Measurements from ENCODE around the gene RXRA. TPM values are rescaled to one million over a fixed set of nuclear protein-coding genes. Genes with fewer than 3 reads are reported as not detected.

The RXRA gene
- total RNA-seq, 1 experiment from 2014 or later = 15.7 TPM

DNA sequence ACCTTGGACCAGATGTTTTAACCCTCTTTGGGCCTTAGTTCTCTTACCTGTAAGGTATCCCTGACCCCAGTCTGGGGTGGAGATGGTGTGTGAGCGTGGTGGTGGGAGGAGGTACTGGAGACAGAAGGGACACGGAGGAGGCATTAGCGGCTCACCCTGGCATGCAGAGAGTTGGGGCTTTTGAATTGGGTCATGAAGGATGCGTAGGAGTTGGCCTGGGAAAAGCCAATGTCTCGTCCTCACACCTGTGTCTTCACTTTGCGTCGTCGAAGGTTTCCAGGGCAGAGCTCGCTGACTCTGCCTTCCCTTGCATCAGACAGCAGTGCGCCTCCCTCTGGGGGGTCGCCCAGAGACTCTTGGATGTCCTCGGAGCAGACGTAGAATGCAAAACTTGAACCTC, 11.2 kb downstream of the RXRA start:
- Histone ChIP-seq H3K36me3 (no peaks in the 10 kb centered on the region), H3K9me3 (replicated peaks) (no peaks in the 10 kb centered on the region), H3K27me3 (replicated peaks) (no peaks in the 10 kb centered on the region), H3K4me3 (no peak overlapping the region), H3K27ac (no peak overlapping the region), H3K4me1 (replicated peaks) (peaks cover 7% of the 10 kb centered on the region; the same call in 1 of the 2 replicates)
- DNase-seq (ENCODE audit: low read depth in 1 of 2, low spot score in 2 of 2) = no peak

GRCh38 chr9:134338394-134339182, 12.3 kb downstream of the RXRA start:
- Histone ChIP-seq H3K4me1 (replicated peaks) (peaks cover 7% of the 10 kb centered on the region; the same call in 1 of the 2 replicates), H3K4me3 (no peak overlapping the region), H3K36me3 (no peaks in the 10 kb centered on the region), H3K27ac (no peak overlapping the region), H3K27me3 (replicated peaks) (no peaks in the 10 kb centered on the region), H3K9me3 (replicated peaks) (no peaks in the 10 kb centered on the region)
- no peak for DNase-seq (ENCODE audit: low read depth in 1 of 2, low spot score in 2 of 2)

GRCh38 chr9:134339183-134339806, 13.0 kb downstream of the RXRA start:
- Histone ChIP-seq H3K4me3 (no peak overlapping the region), H3K36me3 (no peaks in the 10 kb centered on the region), H3K4me1 (replicated peaks) (peaks cover 7% of the 10 kb centered on the region; the same call in 1 of the 2 replicates), H3K9me3 (replicated peaks) (no peaks in the 10 kb centered on the region), H3K27ac (no peak overlapping the region), H3K27me3 (replicated peaks) (no peaks in the 10 kb centered on the region)
- no peak for DNase-seq (ENCODE audit: low read depth in 1 of 2, low spot score in 2 of 2)

DNA sequence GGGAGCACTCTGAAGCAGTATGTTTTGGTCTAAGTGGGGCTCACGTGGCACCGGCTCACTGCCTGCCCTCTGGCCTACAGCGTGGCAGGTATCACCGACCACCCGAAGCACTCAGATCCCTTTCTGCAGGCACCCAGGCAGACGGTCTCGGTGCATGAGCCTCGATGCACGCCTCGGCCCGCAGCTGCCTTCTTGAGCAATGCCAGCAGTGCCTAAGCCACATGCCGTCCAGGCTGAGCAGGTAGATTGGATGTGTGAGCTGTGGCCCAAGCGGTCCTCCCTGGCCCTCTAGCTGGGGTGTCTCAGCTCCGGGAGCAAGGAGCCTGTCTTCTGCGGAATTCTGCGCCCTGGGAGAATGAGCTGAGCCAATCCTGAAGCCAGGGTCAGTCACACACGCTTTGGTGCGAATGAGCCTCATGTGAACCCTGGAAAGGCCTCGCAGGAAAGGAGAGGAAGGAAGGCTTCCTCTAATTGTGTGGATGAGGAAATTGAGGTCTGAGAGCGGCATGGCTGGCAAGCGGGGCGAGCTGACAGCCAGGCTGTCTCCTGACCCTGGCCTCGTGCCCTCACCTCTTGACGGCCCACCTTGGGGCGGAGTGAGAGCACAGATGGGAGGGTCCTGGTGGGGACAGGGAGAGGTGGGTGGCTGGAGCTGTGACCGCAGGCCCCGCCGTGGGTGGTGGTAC, 14.4 kb downstream of the RXRA start:
- Histone ChIP-seq H3K36me3 (no peaks in the 10 kb centered on the region), H3K27ac (no peak overlapping the region), H3K4me3 (no peak overlapping the region), H3K4me1 (replicated peaks) (no peaks in the 10 kb centered on the region), H3K27me3 (replicated peaks) (no peaks in the 10 kb centered on the region), H3K9me3 (replicated peaks) (no peaks in the 10 kb centered on the region)
- DNase-seq (ENCODE audit: low read depth in 1 of 2, low spot score in 2 of 2) = no peak

DNA sequence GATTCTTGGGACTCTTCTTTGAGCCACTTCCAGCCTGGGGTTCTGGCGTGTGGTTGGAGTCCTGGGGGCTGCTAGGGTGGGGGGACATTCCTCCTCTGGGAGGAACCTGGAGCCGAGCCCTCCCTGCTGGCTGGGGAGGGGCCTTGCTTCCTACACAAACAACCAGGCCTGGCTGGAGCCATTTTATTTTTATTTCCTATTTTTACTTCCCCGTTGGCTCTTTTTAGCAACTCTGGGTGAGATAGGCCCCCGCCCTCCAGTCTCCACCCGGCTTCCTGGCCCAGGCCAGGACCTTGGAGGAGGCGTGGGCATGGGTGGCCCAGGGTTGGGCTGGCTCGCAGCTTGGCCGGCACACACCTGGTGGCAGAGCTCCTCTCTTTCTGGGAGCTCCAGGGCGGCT, 15.1 kb downstream of the RXRA start:
- H3K27ac ChIP-seq = no peak overlapping the region
- no peaks in the 10 kb centered on the region for H3K36me3 ChIP-seq
- no peaks in the 10 kb centered on the region for H3K27me3 ChIP-seq (replicated peaks)
- no peaks in the 10 kb centered on the region for H3K9me3 ChIP-seq (replicated peaks)
- no peaks in the 10 kb centered on the region for H3K4me1 ChIP-seq (replicated peaks)
- no peak for DNase-seq (ENCODE audit: low read depth in 1 of 2, low spot score in 2 of 2)
- no peak overlapping the region for H3K4me3 ChIP-seq

DNA sequence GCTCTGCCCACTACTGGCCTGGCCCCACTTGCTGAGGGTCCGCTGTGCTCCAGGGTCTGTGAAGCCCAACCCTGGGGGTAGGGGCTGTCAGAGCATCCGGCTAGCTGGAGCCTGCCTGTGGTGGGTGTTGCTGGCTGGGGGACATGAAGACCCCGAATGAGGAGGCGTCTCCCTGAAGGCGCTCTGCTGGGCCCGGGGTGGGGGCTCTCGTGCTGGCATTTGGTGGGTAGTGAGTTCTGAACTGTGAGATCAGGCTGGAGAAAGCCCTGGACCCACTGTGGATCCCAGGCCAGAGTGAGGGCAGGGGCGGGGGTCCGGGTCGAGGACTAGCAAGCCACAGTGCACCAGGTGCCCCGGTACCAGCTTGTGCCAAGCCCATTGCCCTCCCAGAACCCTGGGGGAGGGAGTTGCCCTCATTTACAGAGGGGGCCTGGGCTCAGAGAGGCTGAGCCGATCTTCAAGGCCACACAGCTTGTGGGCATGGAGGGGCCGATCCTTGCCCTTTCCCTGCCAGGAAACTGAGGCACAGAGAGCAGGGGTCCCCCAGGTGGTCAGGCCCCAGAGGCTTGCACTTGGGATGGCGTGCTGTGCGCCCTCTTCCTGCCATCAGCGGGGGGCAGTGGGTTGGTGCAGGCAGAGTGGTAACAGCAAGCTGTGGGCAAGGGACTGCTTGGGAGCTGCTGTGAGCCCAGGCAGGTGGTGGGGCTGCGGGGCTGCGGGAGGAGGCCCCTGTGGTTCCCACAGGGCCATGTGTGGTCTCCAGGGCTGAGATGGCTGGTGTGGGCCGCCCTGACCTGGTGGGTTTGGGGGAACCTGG, 15.9 kb downstream of the RXRA start:
- no peaks in the 10 kb centered on the region for H3K27me3 ChIP-seq (replicated peaks)
- no peaks in the 10 kb centered on the region for H3K36me3 ChIP-seq
- no peak for DNase-seq (ENCODE audit: low read depth in 1 of 2, low spot score in 2 of 2)
- H3K9me3 ChIP-seq (replicated peaks) = no peaks in the 10 kb centered on the region
- H3K27ac ChIP-seq = no peak overlapping the region
- H3K4me1 ChIP-seq (replicated peaks) = no peaks in the 10 kb centered on the region
- H3K4me3 ChIP-seq = no peak overlapping the region

- Histone ChIP-seq H3K27me3 (replicated peaks) (no peaks in the 10 kb centered on the region), H3K36me3 (no peaks in the 10 kb centered on the region), H3K4me1 (replicated peaks) (no peaks in the 10 kb centered on the region), H3K4me3 (no peak overlapping the region), H3K9me3 (replicated peaks) (no peaks in the 10 kb centered on the region), H3K27ac (no peak overlapping the region)
- no peak for DNase-seq (ENCODE audit: low read depth in 1 of 2, low spot score in 2 of 2)
These were observed 16.5 kb downstream of the RXRA start for GRCh38 chr9:134342746-134343115.

GRCh38 chr9:134343637-134344036, 17.4 kb downstream of the RXRA start:
- Histone ChIP-seq H3K27me3 (replicated peaks) (no peaks in the 10 kb centered on the region), H3K27ac (no peak overlapping the region), H3K4me1 (replicated peaks) (no peaks in the 10 kb centered on the region), H3K36me3 (no peaks in the 10 kb centered on the region), H3K9me3 (replicated peaks) (no peaks in the 10 kb centered on the region), H3K4me3 (no peak overlapping the region)
- no peak for DNase-seq (ENCODE audit: low read depth in 1 of 2, low spot score in 2 of 2)

DNA sequence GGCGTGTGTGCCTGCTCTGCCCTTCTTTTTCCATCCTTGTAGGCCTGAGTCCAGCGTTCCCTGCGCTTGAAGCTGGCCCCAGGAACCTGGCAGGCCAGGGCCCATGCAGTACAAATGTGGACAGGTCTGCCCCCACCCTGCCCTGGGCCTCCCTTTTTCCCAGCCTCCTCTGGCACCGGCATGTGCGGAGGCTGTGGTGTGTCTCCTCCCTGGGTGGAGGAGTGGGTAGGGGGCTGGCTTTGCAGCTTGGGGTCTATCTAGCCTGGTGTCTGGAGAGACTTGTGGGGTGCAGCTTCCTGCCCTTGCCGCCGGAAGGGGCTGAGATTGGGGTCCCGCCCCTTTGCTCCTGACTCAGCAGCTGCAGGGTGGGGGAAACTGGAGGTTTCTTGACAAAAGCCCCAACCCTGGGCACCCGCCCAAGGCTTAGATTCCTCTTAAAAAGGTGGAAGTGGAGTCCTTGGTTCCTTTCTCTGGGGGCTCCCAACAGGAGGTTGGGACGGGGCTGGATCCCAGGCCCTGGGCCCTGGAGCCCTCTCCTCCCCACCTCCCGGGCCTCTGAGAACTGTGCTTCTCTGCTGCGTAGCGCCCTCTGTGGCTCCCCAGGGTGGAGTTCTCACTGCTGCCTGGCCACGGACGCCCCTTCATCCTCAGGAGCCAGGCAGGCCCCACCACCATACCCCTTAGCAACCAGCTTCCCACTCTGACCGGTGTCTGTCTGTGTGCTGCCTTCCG, 18.0 kb downstream of the RXRA start:
- Histone ChIP-seq H3K27me3 (replicated peaks) (no peaks in the 10 kb centered on the region), H3K9me3 (replicated peaks) (no peaks in the 10 kb centered on the region), H3K4me1 (replicated peaks) (no peaks in the 10 kb centered on the region), H3K27ac (no peak overlapping the region), H3K36me3 (no peaks in the 10 kb centered on the region), H3K4me3 (no peak overlapping the region)
- DNase-seq (ENCODE audit: low read depth in 1 of 2, low spot score in 2 of 2) = no peak

GRCh38 chr9:134344800-134345310, 18.6 kb downstream of the RXRA start:
- Histone ChIP-seq H3K9me3 (replicated peaks) (no peaks in the 10 kb centered on the region), H3K4me3 (no peak overlapping the region), H3K4me1 (replicated peaks) (no peaks in the 10 kb centered on the region), H3K27ac (no peak overlapping the region), H3K36me3 (no peaks in the 10 kb centered on the region), H3K27me3 (replicated peaks) (no peaks in the 10 kb centered on the region)
- DNase-seq (ENCODE audit: low read depth in 1 of 2, low spot score in 2 of 2) = no peak

DNA sequence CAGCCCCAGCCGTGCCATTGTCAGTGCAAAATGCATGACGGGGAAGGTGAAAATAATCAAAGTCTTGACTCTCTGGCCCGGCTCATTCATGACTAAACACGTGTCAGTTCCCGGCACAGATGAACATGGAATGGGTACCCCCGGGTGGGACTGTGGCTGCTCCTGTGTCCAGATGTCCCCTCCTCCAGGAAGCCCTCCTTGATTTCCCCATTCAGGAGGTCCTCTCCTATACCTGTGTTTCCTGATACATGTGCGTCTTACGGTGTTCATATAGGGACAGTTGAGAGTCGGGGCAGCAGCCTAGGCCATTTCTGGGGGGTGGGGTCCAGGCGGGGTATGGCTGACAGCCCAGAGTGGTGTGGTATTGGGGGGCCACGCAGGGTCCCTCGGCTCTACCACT, 19.5 kb downstream of the RXRA start:
- H3K27me3 ChIP-seq (replicated peaks) = no peaks in the 10 kb centered on the region
- DNase-seq (ENCODE audit: low read depth in 1 of 2, low spot score in 2 of 2) = no peak
- no peak overlapping the region for H3K4me3 ChIP-seq
- H3K36me3 ChIP-seq = no peaks in the 10 kb centered on the region
- H3K9me3 ChIP-seq (replicated peaks) = no peaks in the 10 kb centered on the region
- H3K4me1 ChIP-seq (replicated peaks) = no peaks in the 10 kb centered on the region
- H3K27ac ChIP-seq = no peak overlapping the region

DNA sequence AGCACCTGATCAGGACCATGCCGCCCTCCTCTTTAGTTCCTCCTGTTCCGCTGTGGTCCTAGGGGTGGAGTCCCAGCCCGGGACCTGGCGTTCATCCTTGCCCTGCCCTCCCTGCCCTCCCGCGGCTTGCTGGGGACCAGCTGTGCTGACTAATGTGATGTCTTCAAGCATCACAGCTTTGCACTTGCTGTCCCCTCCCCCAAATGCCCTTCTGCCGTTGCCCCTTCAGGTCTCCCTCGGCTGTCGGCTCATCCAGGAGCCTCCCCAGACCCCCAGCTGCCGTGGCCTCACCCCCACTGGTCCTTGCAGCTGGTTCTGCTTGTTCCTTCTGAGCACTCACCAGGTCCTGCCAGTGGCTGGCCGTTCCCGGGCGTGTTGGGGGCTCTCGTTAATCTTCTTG, 19.9 kb downstream of the RXRA start:
- Histone ChIP-seq H3K4me3 (no peak overlapping the region), H3K36me3 (no peaks in the 10 kb centered on the region), H3K27ac (no peak overlapping the region), H3K27me3 (replicated peaks) (no peaks in the 10 kb centered on the region), H3K9me3 (replicated peaks) (no peaks in the 10 kb centered on the region), H3K4me1 (replicated peaks) (no peaks in the 10 kb centered on the region)
- DNase-seq (ENCODE audit: low read depth in 1 of 2, low spot score in 2 of 2) = no peak
